H1 (cell line): ENCODE data around the gene TMED9. TPM values are rescaled to one million over a fixed set of nuclear protein-coding genes. Genes with fewer than 3 reads are reported as not detected.
"Not testable (repeated sequence)": the region's sequence is repeated elsewhere in the genome, so short reads cannot be mapped to it uniquely, and the experiment has no call there.

Source experiments
- CTCF ChIA-PET: fragments of 300-600 bp; sonication (Branson Sonifier 250); formaldehyde crosslinking; loops from one replicate; lab custom pipeline; 2021; ENCODE audit not compliant: partially characterized antibody; lab: Charles Lee
- POLR2A ChIA-PET: fragments of 300-600 bp; sonication (Branson Sonifier 250); formaldehyde crosslinking; loops from one replicate; lab custom pipeline; 2021; ENCODE audit warnings: inconsistent platforms; ENCODE audit not compliant: partially characterized antibody; lab: Charles Lee
- DNase-seq, 2 experiments: peaks; one replicate each; pipeline versions ENCODE4 v3.0.0 to v3.0.0-alpha.2; 2010 to 2022; ENCODE audit warnings: low spot score in 2 of 2, low read depth in 1 of 2, mixed read lengths in 1 of 2
- FAIRE-seq: peaks from 2 replicates; lab custom pipeline; 2011; peaks lifted over from hg19 to GRCh38; lab: Jason Lieb, UNC
- H2AFZ ChIP-seq: 2 replicates; pipeline ENCODE4 v1.8.1; 2012; ENCODE audit warnings: low read length, inconsistent platforms
- H2AK5ac ChIP-seq: 2 replicates; pipeline ENCODE4 v1.6.1; 2013; ENCODE audit warnings: low read depth, low read length
- H2BK120ac ChIP-seq: replicated peaks from 2 replicates; pipeline ENCODE3; 2013; ENCODE audit warnings: low read depth, low read length, inconsistent platforms
- H2BK12ac ChIP-seq: 2 replicates; pipeline ENCODE4 v1.6.1; 2013; ENCODE audit warnings: low read depth, low read length
- H2BK15ac ChIP-seq: 2 replicates; pipeline ENCODE4 v1.6.1; 2013; ENCODE audit warnings: low read length
- H2BK20ac ChIP-seq: 2 replicates; pipeline ENCODE4 v1.6.1; 2013; ENCODE audit warnings: low read length
- H2BK5ac ChIP-seq: 2 replicates; pipeline ENCODE4 v1.6.1; 2013; ENCODE audit warnings: low read depth, low read length
- H3K14ac ChIP-seq: 2 replicates; pipeline ENCODE4 v1.6.1; 2013; ENCODE audit warnings: inconsistent platforms; ENCODE audit not compliant: insufficient read length
- H3K18ac ChIP-seq: 2 replicates; pipeline ENCODE4 v1.6.1; 2013; ENCODE audit warnings: low read length; ENCODE audit errors: extremely low read depth
- H3K23ac ChIP-seq: 2 replicates; pipeline ENCODE4 v1.6.1; 2013; ENCODE audit warnings: inconsistent platforms; ENCODE audit not compliant: insufficient read length
- H3K23me2 ChIP-seq: 2 replicates; pipeline ENCODE4 v1.6.1; 2013; ENCODE audit warnings: low read depth, low read length
- H3K27ac ChIP-seq: 2 replicates; pipeline ENCODE4 v1.6.1; 2011; ENCODE audit warnings: low read depth, low read length, inconsistent platforms
- H3K27me3 ChIP-seq, 4 experiments: replicated peaks in 1 of 4; 1 replicate in 1 of 4; 2 replicates in 3 of 4; pipeline versions ENCODE4 v1.6.1 to v1.8.1; 2011 to 2013; ENCODE audit warnings: low read length in 3 of 4, mild to moderate bottlenecking in 3 of 4, inconsistent platforms in 2 of 4, mixed read lengths in 2 of 4, moderate library complexity in 1 of 4; ENCODE audit not compliant: control insufficient read depth in 3 of 4, insufficient read depth in 3 of 4; ENCODE audit errors: extremely low read depth in 1 of 4
- H3K36me3 ChIP-seq, 4 experiments: 2 replicates each; pipeline versions ENCODE4 v1.6.1 to v1.8.1; 2011 to 2013; ENCODE audit warnings: mild to moderate bottlenecking in 4 of 4, low read length in 3 of 4, moderate library complexity in 2 of 4, control low read depth in 1 of 4, inconsistent platforms in 1 of 4; ENCODE audit not compliant: insufficient read depth in 4 of 4, control insufficient read depth in 2 of 4
- H3K4ac ChIP-seq: replicated peaks from 2 replicates; pipeline ENCODE3; 2013; ENCODE audit warnings: low read length, low read depth, mixed read lengths, inconsistent platforms; ENCODE audit not compliant: insufficient read length
- H3K4me1 ChIP-seq, 4 experiments: replicated peaks in 1 of 4; 1 replicate in 1 of 4; 2 replicates in 3 of 4; pipeline versions ENCODE4 v1.6.1 to v1.8.1; 2011 to 2013; ENCODE audit warnings: low read length in 3 of 4, inconsistent platforms in 2 of 4, mixed read lengths in 1 of 4; ENCODE audit not compliant: insufficient read depth in 4 of 4, control insufficient read depth in 3 of 4
- H3K4me2 ChIP-seq, 2 experiments: 2 replicates each; pipeline versions ENCODE4 v1.6.1 to v1.8.1; 2011 to 2013; ENCODE audit warnings: low read depth in 2 of 2, low read length in 2 of 2, control low read depth in 1 of 2, inconsistent platforms in 1 of 2, mild to moderate bottlenecking in 1 of 2; ENCODE audit not compliant: insufficient read depth in 1 of 2
- H3K4me3 ChIP-seq, 4 experiments: fragments of 200-600, 300-600 bp in 1 of 4; sonication (generic), shearing (Covaris generic), sonication (Bioruptor Twin) in 1 of 4; 2 replicates each; pipeline versions ENCODE4 v1.5.1 to v1.8.1; 2011 to 2016; ENCODE audit warnings: low read length in 4 of 4, low read depth in 3 of 4, control low read depth in 2 of 4, inconsistent platforms in 2 of 4, mild to moderate bottlenecking in 2 of 4, mixed read lengths in 1 of 4, moderate library complexity in 1 of 4; ENCODE audit not compliant: insufficient read depth in 2 of 4; ENCODE audit errors: extremely low read depth in 1 of 4
- H3K56ac ChIP-seq: replicated peaks from 2 replicates; pipeline ENCODE3; 2013; ENCODE audit warnings: low read depth, mild to moderate bottlenecking, mixed read lengths, low read length, inconsistent platforms; ENCODE audit not compliant: insufficient read length
- H3K79me1 ChIP-seq: 2 replicates; pipeline ENCODE4 v1.6.1; 2013; ENCODE audit warnings: low read depth, low read length, control low read depth
- H3K79me2 ChIP-seq, 2 experiments: 2 replicates each; pipeline versions ENCODE4 v1.6.1 to v1.8.1; 2012 to 2013; ENCODE audit warnings: low read length in 2 of 2, mild to moderate bottlenecking in 2 of 2, inconsistent platforms in 1 of 2; ENCODE audit not compliant: insufficient read depth in 2 of 2, control insufficient read depth in 1 of 2
- H3K9ac ChIP-seq, 4 experiments: replicated peaks in 1 of 4; 1 replicate in 1 of 4; 2 replicates in 3 of 4; pipeline versions ENCODE4 v1.6.1 to v1.8.1; 2011 to 2013; ENCODE audit warnings: low read depth in 3 of 4, low read length in 3 of 4, control low read depth in 2 of 4, mild to moderate bottlenecking in 2 of 4, moderate library complexity in 2 of 4, inconsistent platforms in 1 of 4; ENCODE audit errors: extremely low read depth in 1 of 4
- H3K9me3 ChIP-seq, 2 experiments: 2 replicates each; pipeline versions ENCODE4 v1.6.1 to v1.8.1; 2012 to 2013; ENCODE audit warnings: mild to moderate bottlenecking in 2 of 2, moderate library complexity in 2 of 2, control low read depth in 1 of 2, inconsistent platforms in 1 of 2, low read depth in 1 of 2, low read length in 1 of 2, mixed read lengths in 1 of 2; ENCODE audit not compliant: insufficient read depth in 2 of 2
- H4K20me1 ChIP-seq, 2 experiments: replicated peaks in 1 of 2; 2 replicates each; pipeline versions ENCODE3 to v1.8.1; 2011 to 2013; ENCODE audit warnings: inconsistent platforms in 2 of 2, low read length in 2 of 2, mild to moderate bottlenecking in 1 of 2; ENCODE audit not compliant: insufficient read depth in 2 of 2, control insufficient read depth in 1 of 2
- H4K5ac ChIP-seq: 2 replicates; pipeline ENCODE4 v1.6.1; 2013; ENCODE audit warnings: low read length, low read depth, mixed read lengths, inconsistent platforms; ENCODE audit not compliant: insufficient read length
- H4K8ac ChIP-seq: 2 replicates; pipeline ENCODE4 v1.8.0; 2013; ENCODE audit warnings: mild to moderate bottlenecking, moderate library complexity, low read length, inconsistent platforms; ENCODE audit not compliant: insufficient read depth; ENCODE audit errors: extremely low read depth
- H4K91ac ChIP-seq: replicated peaks from 2 replicates; pipeline ENCODE3; 2013; ENCODE audit warnings: low read length, mixed read lengths, inconsistent platforms; ENCODE audit not compliant: insufficient read length
- WGBS, 2 experiments: shearing (Covaris generic) in 1 of 2; methylation state at CpG; one replicate each; pipeline versions ENCODE4 v1.1.6 to v1.1.7; 2013 to 2015; ENCODE audit warnings: low lambda C conversion rate in 2 of 2, mixed read lengths in 2 of 2, inconsistent platforms in 1 of 2, low coverage in 1 of 2, missing lambda C conversion rate in 1 of 2; ENCODE audit not compliant: insufficient replicate concordance in 2 of 2, insufficient coverage in 1 of 2, insufficient read length in 1 of 2; ENCODE audit errors: extremely low coverage in 1 of 2, missing lambda C conversion rate in 1 of 2; 5-methylcytosine and 5-hydroxymethylcytosine counted together
- polyA plus RNA-seq, 7 experiments: library from polyadenylated mRNA; depleted of rRNA in 3 of 7; stranded (reverse) in 5 of 7; unstranded in 2 of 7; fragments of >200 nt in 5 of 7; fragments of 200-250 nt in 2 of 7; gene quantifications; 1 replicate in 5 of 7; 2 replicates in 1 of 7; 4 replicates in 1 of 7; pipeline versions ENCODE4 v1.2.1 to v1.2.3, GENCODE V29; 2011 to 2013; ENCODE audit warnings: missing spikeins in 2 of 7, mixed read lengths in 2 of 7
- total RNA-seq: library from RNA; stranded (reverse); fragmentation: NEBNext Ultra II Directional; extraction: Animal tissue kit (Norgen Biotek cat#: 25700); gene quantifications from 2 replicates; pipeline ENCODE4 v1.2.1, GENCODE V29; 2021

The TMED9 gene
- total and polyA plus RNA-seq, 2 of the 8 experiments (the other 6 are each of a cell fraction or from before 2014, with no cell fraction given): 130 to 160 TPM

- H3K79me1 ChIP-seq, H4K8ac ChIP-seq, H2BK15ac ChIP-seq, H2AFZ ChIP-seq, H3K36me3 ChIP-seq, H2BK120ac ChIP-seq, H2BK12ac ChIP-seq, H3K27ac ChIP-seq, H3K9me3 ChIP-seq, FAIRE-seq, POLR2A ChIA-PET, H3K4me1 ChIP-seq, H3K4me2 ChIP-seq, H3K4me3 ChIP-seq, H2BK5ac ChIP-seq, H2BK20ac ChIP-seq, H4K5ac ChIP-seq, H3K23ac ChIP-seq, CTCF ChIA-PET, H3K14ac ChIP-seq, H3K23me2 ChIP-seq, H3K56ac ChIP-seq, H2AK5ac ChIP-seq, H3K27me3 ChIP-seq, H4K20me1 ChIP-seq, H4K91ac ChIP-seq, H3K9ac ChIP-seq, DNase-seq, H3K79me2 ChIP-seq, H3K18ac ChIP-seq, H3K4ac ChIP-seq: not testable (repeated sequence)
- whole genome bisulfite sequencing, 2 experiments: 79% methylated on average over 3 of the region's 3 CpGs; no CpG with 5 or more reads in 1 of the 2 experiments
These were observed 42.9 kb downstream of the TMED9 start for GRCh38 chr5:177634912-177635311.

GRCh38 chr5:177645462-177645861 lies 53.5 kb downstream of the TMED9 start:
- WGBS, 2 experiments: no CpG with 5 or more reads among the region's 1 CpG
- H3K4me2 ChIP-seq, H3K4ac ChIP-seq, H4K5ac ChIP-seq, H3K36me3 ChIP-seq, H3K9me3 ChIP-seq, H2BK15ac ChIP-seq, H3K4me1 ChIP-seq, H3K23ac ChIP-seq, H3K14ac ChIP-seq, POLR2A ChIA-PET, H3K79me1 ChIP-seq, H3K56ac ChIP-seq, H3K27me3 ChIP-seq, H2BK5ac ChIP-seq, H2AK5ac ChIP-seq, H4K8ac ChIP-seq, CTCF ChIA-PET, H2BK20ac ChIP-seq, DNase-seq, H4K91ac ChIP-seq, H3K9ac ChIP-seq, H2BK12ac ChIP-seq, H2BK120ac ChIP-seq, H4K20me1 ChIP-seq, H3K23me2 ChIP-seq, H3K27ac ChIP-seq, H3K79me2 ChIP-seq, FAIRE-seq, H3K18ac ChIP-seq, H3K4me3 ChIP-seq, H2AFZ ChIP-seq: not testable (repeated sequence)
